Measurements from ENCODE around the gene C12orf43. TPM values are rescaled to one million over a fixed set of nuclear protein-coding genes. Genes with fewer than 3 reads are reported as not detected.
A peak's percentile ranks its signal among the peaks of the same experiment; 100 is the strongest.

Gene C12orf43
- total and polyA plus RNA-seq, 3 experiments from 2014 or later: 24.9 to 40.3 (median 38.1) TPM

- Mint-ChIP-seq H3K27ac (no peak overlapping the region), H3K9me3 (no peaks in the 10 kb centered on the region), H3K4me3 (no peak overlapping the region), H3K4me1 (peaks cover under 1 to 4% (median 3%) of the 10 kb centered on the region in 3 donors), H3K27me3 (peaks cover 0 to 2% of the 10 kb centered on the region in 2 donors), H3K36me3 (peaks cover 0 to 1% (median 0%) of the 10 kb centered on the region in 3 donors)
- Histone ChIP-seq H3K9me3 (ENCODE audit: low read length) (no peaks in the 10 kb centered on the region), H3K4me1 (ENCODE audit: insufficient read depth, low read length) (peaks cover 2% of the 10 kb centered on the region), H3K4me3 (ENCODE audit: low read length) (no peak overlapping the region), H3K36me3 (ENCODE audit: insufficient read depth, low read length) (no peaks in the 10 kb centered on the region), H3K27me3 (ENCODE audit: insufficient read depth, low read length, poor library complexity, severe bottlenecking) (no peaks in the 10 kb centered on the region), H3K27ac (ENCODE audit: low read depth, low read length) (no peak overlapping the region)
- ChIA-PET POLR2A (no interaction called here), CTCF (no interaction called here)
- no peak for DNase-seq
Measured at GRCh38 chr12:120965534-120966091, 50.7 kb downstream of the C12orf43 start.

GRCh38 chr12:120964298-120964697 lies 52.0 kb downstream of the C12orf43 start:
- Histone ChIP-seq H3K27me3 (ENCODE audit: insufficient read depth, low read length, poor library complexity, severe bottlenecking) (no peaks in the 10 kb centered on the region), H3K4me1 (ENCODE audit: insufficient read depth, low read length) (peaks cover 14% of the 10 kb centered on the region), H3K9me3 (ENCODE audit: low read length) (no peaks in the 10 kb centered on the region), H3K4me3 (ENCODE audit: low read length) (no peak overlapping the region), H3K36me3 (ENCODE audit: insufficient read depth, low read length) (no peaks in the 10 kb centered on the region), H3K27ac (ENCODE audit: low read depth, low read length) (no peak overlapping the region)
- ChIA-PET POLR2A (no interaction called here), CTCF (interaction anchor here (2.5 kb wide), 1 partner anchor 7 kb away, joined by 10 read pairs; no protein-coding TSS in a partner anchor)
- DNase-seq: no peak
- Mint-ChIP-seq H3K4me3 (no peak overlapping the region), H3K36me3 (peaks cover 0 to 1% (median 0%) of the 10 kb centered on the region in 3 donors), H3K27me3 (peaks cover 3 to 8% of the 10 kb centered on the region in 2 donors), H3K9me3 (no peaks in the 10 kb centered on the region), H3K4me1 (peaks cover 6 to 15% (median 13%) of the 10 kb centered on the region in 3 donors), H3K27ac (no peak overlapping the region)

- Mint-ChIP-seq H3K4me1 (peaks cover 8 to 19% (median 18%) of the 10 kb centered on the region in 3 donors), H3K27ac (peak overlapping the region in 2 of 8 donors; percentile 4 to 12), H3K4me3 (no peak overlapping the region), H3K9me3 (no peaks in the 10 kb centered on the region), H3K36me3 (peaks cover 0 to 1% (median 0%) of the 10 kb centered on the region in 3 donors), H3K27me3 (peaks cover 3 to 11% of the 10 kb centered on the region in 2 donors)
- ChIA-PET POLR2A (no interaction called here), CTCF (interaction anchor here (2.5 kb wide), 1 partner anchor 9 kb away, joined by 10 read pairs; no protein-coding TSS in a partner anchor)
- H3K27me3 ChIP-seq (ENCODE audit: insufficient read depth, low read length, poor library complexity, severe bottlenecking): no peaks in the 10 kb centered on the region
- H3K9me3 ChIP-seq (ENCODE audit: low read length): no peaks in the 10 kb centered on the region
- H3K36me3 ChIP-seq (ENCODE audit: insufficient read depth, low read length): no peaks in the 10 kb centered on the region
- no peak overlapping the region for H3K4me3 ChIP-seq (ENCODE audit: low read length)
- peaks cover 19% of the 10 kb centered on the region for H3K4me1 ChIP-seq (ENCODE audit: insufficient read depth, low read length)
- DNase-seq: no peak
- no peak overlapping the region for H3K27ac ChIP-seq (ENCODE audit: low read depth, low read length)
Measured at GRCh38 chr12:120962532-120963020, 53.7 kb downstream of the C12orf43 start.

GRCh38 chr12:120961604-120962531 lies 54.4 kb downstream of the C12orf43 start:
- H3K4me1 ChIP-seq (ENCODE audit: insufficient read depth, low read length): peaks cover 19% of the 10 kb centered on the region
- no peak for DNase-seq
- ChIA-PET POLR2A (no interaction called here), CTCF (interaction anchor here (1.4 to 2.5 kb wide), 2 partner anchors 10 kb away, joined by 4 to 10 read pairs; no protein-coding TSS in a partner anchor)
- Mint-ChIP-seq H3K4me3 (no peak overlapping the region), H3K9me3 (no peaks in the 10 kb centered on the region), H3K36me3 (peaks cover 0 to 1% (median 0%) of the 10 kb centered on the region in 3 donors), H3K4me1 (peaks cover 8 to 19% (median 18%) of the 10 kb centered on the region in 3 donors), H3K27me3 (peaks cover 3 to 14% of the 10 kb centered on the region in 2 donors), H3K27ac (peak overlapping the region in 1 of 8 donors; percentile 65)
- H3K9me3 ChIP-seq (ENCODE audit: low read length): no peaks in the 10 kb centered on the region
- H3K27me3 ChIP-seq (ENCODE audit: insufficient read depth, low read length, poor library complexity, severe bottlenecking): no peaks in the 10 kb centered on the region
- no peaks in the 10 kb centered on the region for H3K36me3 ChIP-seq (ENCODE audit: insufficient read depth, low read length)
- H3K4me3 ChIP-seq (ENCODE audit: low read length): no peak overlapping the region
- no peak overlapping the region for H3K27ac ChIP-seq (ENCODE audit: low read depth, low read length)

GRCh38 chr12:120960657-120961056 lies 55.6 kb downstream of the C12orf43 start:
- Mint-ChIP-seq H3K36me3 (peaks cover 0 to 1% (median 0%) of the 10 kb centered on the region in 3 donors), H3K9me3 (peaks cover 0 to 2% (median 0%) of the 10 kb centered on the region in 5 donors), H3K27ac (peak overlapping the region in 5 of 8 donors; percentile 21 to 96 (median 35)), H3K4me1 (peaks cover 8 to 19% (median 18%) of the 10 kb centered on the region in 3 donors), H3K27me3 (peaks cover 3 to 14% of the 10 kb centered on the region in 2 donors), H3K4me3 (peak overlapping the region in 1 of 7 donors; percentile 60)
- Histone ChIP-seq H3K4me1 (ENCODE audit: insufficient read depth, low read length) (peaks cover 19% of the 10 kb centered on the region), H3K4me3 (ENCODE audit: low read length) (no peak overlapping the region), H3K27me3 (ENCODE audit: insufficient read depth, low read length, poor library complexity, severe bottlenecking) (no peaks in the 10 kb centered on the region), H3K27ac (ENCODE audit: low read depth, low read length) (no peak overlapping the region), H3K36me3 (ENCODE audit: insufficient read depth, low read length) (no peaks in the 10 kb centered on the region), H3K9me3 (ENCODE audit: low read length) (no peaks in the 10 kb centered on the region)
- ChIA-PET CTCF (interaction anchor here (1.4 kb wide), 1 partner anchor 11 kb away, joined by 4 read pairs; no protein-coding TSS in a partner anchor), POLR2A (interaction anchor here (0.6 to 0.7 kb wide), 2 partner anchors 143 to 432 kb away, joined by 4 to 5 read pairs; partner anchors contain the start of gene COQ5)
- DNase-seq: no peak

GRCh38 chr12:120959111-120959878 lies 57.0 kb downstream of the C12orf43 start:
- ChIA-PET CTCF (interaction anchor here (1.0 to 1.2 kb wide), 2 partner anchors 11 to 13 kb away, joined by 3 to 7 read pairs; no protein-coding TSS in a partner anchor), POLR2A (no interaction called here)
- Mint-ChIP-seq H3K9me3 (peaks cover 0 to 2% (median 0%) of the 10 kb centered on the region in 5 donors), H3K27me3 (peaks cover 3 to 15% of the 10 kb centered on the region in 2 donors), H3K4me1 (peaks cover 8 to 19% (median 18%) of the 10 kb centered on the region in 3 donors), H3K4me3 (peak overlapping the region; percentile 10 to 80 (median 58)), H3K36me3 (no peaks in the 10 kb centered on the region), H3K27ac (peak overlapping the region in 7 of 8 donors; percentile 2 to 84 (median 69))
- Histone ChIP-seq H3K4me1 (ENCODE audit: insufficient read depth, low read length) (peaks cover 19% of the 10 kb centered on the region), H3K27ac (ENCODE audit: low read depth, low read length) (no peak overlapping the region), H3K9me3 (ENCODE audit: low read length) (no peaks in the 10 kb centered on the region), H3K27me3 (ENCODE audit: insufficient read depth, low read length, poor library complexity, severe bottlenecking) (no peaks in the 10 kb centered on the region), H3K4me3 (ENCODE audit: low read length) (no peak overlapping the region), H3K36me3 (ENCODE audit: insufficient read depth, low read length) (no peaks in the 10 kb centered on the region)
- peak in 1 of 5 donors; percentile 1 for DNase-seq

- Mint-ChIP-seq H3K4me1 (peaks cover 8 to 19% (median 18%) of the 10 kb centered on the region in 3 donors), H3K36me3 (no peaks in the 10 kb centered on the region), H3K27me3 (peaks cover 3 to 16% of the 10 kb centered on the region in 2 donors), H3K4me3 (no peak overlapping the region), H3K9me3 (peaks cover 0 to 2% (median 0%) of the 10 kb centered on the region in 5 donors), H3K27ac (no peak overlapping the region)
- H3K36me3 ChIP-seq (ENCODE audit: insufficient read depth, low read length): no peaks in the 10 kb centered on the region
- H3K4me1 ChIP-seq (ENCODE audit: insufficient read depth, low read length): peaks cover 19% of the 10 kb centered on the region
- ChIA-PET CTCF (no interaction called here), POLR2A (no interaction called here)
- no peak overlapping the region for H3K4me3 ChIP-seq (ENCODE audit: low read length)
- H3K27ac ChIP-seq (ENCODE audit: low read depth, low read length): no peak overlapping the region
- no peak for DNase-seq
- no peaks in the 10 kb centered on the region for H3K27me3 ChIP-seq (ENCODE audit: insufficient read depth, low read length, poor library complexity, severe bottlenecking)
- no peaks in the 10 kb centered on the region for H3K9me3 ChIP-seq (ENCODE audit: low read length)
Measured at GRCh38 chr12:120956579-120957300, 59.5 kb downstream of the C12orf43 start.

Data from CD8-positive, alpha-beta memory T cell (primary cell).